HCT116 (cell line): ENCODE data around the gene EML1. TPM values are rescaled to one million over a fixed set of nuclear protein-coding genes. Genes with fewer than 3 reads are reported as not detected.

ENCODE experiments used
- ATAC-seq: fragments of 200-7000 bp; cut with Tn5 transposase; 2 replicates; pipeline ENCODE4 v1.9.1; 2020; ENCODE audit warnings: mild to moderate bottlenecking, moderate library complexity
- BruUV-seq: library from RNA; stranded (reverse); fragments of 400-500 nt; replicated peaks from 2 replicates; lab custom pipeline; 2021; lab: Mats Ljungman, UMichigan
- CTCF ChIA-PET: fragments of 300-600 bp; sonication (Branson Sonifier 250); formaldehyde crosslinking; loops from one replicate; lab custom pipeline; 2021; ENCODE audit warnings: antibody characterized with exemption; lab: Charles Lee
- POLR2A ChIA-PET: fragments of 300-600, 350-600 bp; sonication (Branson Sonifier 250); formaldehyde crosslinking; loops from one replicate; lab custom pipeline; 2021; ENCODE audit warnings: antibody characterized with exemption; lab: Charles Lee
- RAD21 ChIA-PET, 2 experiments: fragments of 300-600 bp; sonication (Branson Sonifier 250); formaldehyde crosslinking; loops; one replicate each; lab custom pipeline; 2023; ENCODE audit warnings: low total read pairs in 2 of 2; ENCODE audit not compliant: uncharacterized antibody in 2 of 2, unreplicated experiment in 2 of 2, low non-redundant PET in 1 of 2; lab: Charles Lee
- DNase-seq: peaks from one replicate; pipeline ENCODE4 v3.0.0-alpha.2; 2010; ENCODE audit warnings: low read depth, low spot score
- H2AFZ ChIP-seq: fragments of 200-600 bp; shearing (Covaris generic), sonication (generic); 2 replicates; pipeline ENCODE4 v1.6.1; 2017; ENCODE audit warnings: low read depth, mixed run types, mixed read lengths, antibody characterized with exemption, low read length; ENCODE audit not compliant: poor library complexity, severe bottlenecking
- H3K27ac ChIP-seq: 2 replicates; pipeline ENCODE4 v1.5.1; 2012; ENCODE audit warnings: low read depth, low read length
- H3K27me3 ChIP-seq: fragments of 200-600 bp; sonication (generic); 2 replicates; pipeline ENCODE4 v1.6.1; 2016; ENCODE audit warnings: mixed run types, low read length, mixed read lengths; ENCODE audit not compliant: insufficient read depth
- H3K36me3 ChIP-seq, 2 experiments: fragments of 200-500 bp in 1 of 2; fragments of 200-600 bp in 1 of 2; sonication (Bioruptor generic) in 1 of 2; sonication (generic) in 1 of 2; 2 replicates each; pipeline versions ENCODE4 v1.5.1 to v1.6.1; 2014 to 2016; ENCODE audit warnings: low read length in 2 of 2, inconsistent platforms in 1 of 2, mixed read lengths in 1 of 2, mixed run types in 1 of 2; ENCODE audit not compliant: insufficient read depth in 2 of 2, control insufficient read depth in 1 of 2
- H3K4me1 ChIP-seq, 2 experiments: fragments of 200-600 bp in 1 of 2; sonication (generic) in 1 of 2; 2 replicates each; pipeline versions ENCODE4 v1.5.1 to v1.6.1; 2012 to 2017; ENCODE audit warnings: low read length in 2 of 2, inconsistent platforms in 1 of 2, mild to moderate bottlenecking in 1 of 2, mixed read lengths in 1 of 2, mixed run types in 1 of 2, moderate library complexity in 1 of 2; ENCODE audit not compliant: insufficient read depth in 2 of 2, control insufficient read depth in 1 of 2
- H3K4me2 ChIP-seq: fragments of 200-600 bp; sonication (generic); 2 replicates; pipeline ENCODE4 v1.6.1; 2017; ENCODE audit warnings: mixed run types, low read length, mixed read lengths
- H3K4me3 ChIP-seq, 2 experiments: fragments of 200-600 bp in 1 of 2; sonication (generic) in 1 of 2; replicated peaks in 1 of 2; 2 replicates each; pipeline ENCODE4 v1.5.1; 2011 to 2016; ENCODE audit warnings: low read length in 2 of 2, control low read depth in 1 of 2, low read depth in 1 of 2, mild to moderate bottlenecking in 1 of 2, mixed read lengths in 1 of 2, mixed run types in 1 of 2
- H3K79me2 ChIP-seq: fragments of 200-600 bp; sonication (generic); 2 replicates; pipeline ENCODE4 v1.6.1; 2017; ENCODE audit warnings: mild to moderate bottlenecking, mixed run types, low read length, moderate library complexity, mixed read lengths; ENCODE audit not compliant: insufficient read depth
- H3K9ac ChIP-seq: fragments of 200-600 bp; sonication (generic); 2 replicates; pipeline ENCODE4 v1.6.1; 2016; ENCODE audit warnings: low read length, mixed read lengths
- H3K9me2 ChIP-seq: fragments of 200-600 bp; sonication (generic), shearing (Covaris generic); 2 replicates; pipeline ENCODE4 v1.6.1; 2017; ENCODE audit warnings: mixed run types, mild to moderate bottlenecking, moderate library complexity; ENCODE audit not compliant: insufficient read depth
- H3K9me3 ChIP-seq, 2 experiments: fragments of 200-500 bp in 1 of 2; fragments of 200-600 bp in 1 of 2; sonication (Bioruptor generic) in 1 of 2; sonication (generic) in 1 of 2; 2 replicates each; pipeline ENCODE4 v1.6.1; 2014 to 2017; ENCODE audit warnings: low read length in 2 of 2, mixed read lengths in 2 of 2, inconsistent platforms in 1 of 2, low read depth in 1 of 2, mild to moderate bottlenecking in 1 of 2, mixed run types in 1 of 2, moderate library complexity in 1 of 2; ENCODE audit not compliant: control insufficient read depth in 1 of 2, insufficient read depth in 1 of 2
- H4K20me1 ChIP-seq: fragments of 200-600 bp; sonication (generic), shearing (Covaris generic); 2 replicates; pipeline ENCODE4 v1.6.1; 2017; ENCODE audit warnings: mixed run types, mild to moderate bottlenecking, moderate library complexity; ENCODE audit not compliant: insufficient read depth
- CBX3 ChIP-seq: IDR thresholded peaks from 2 replicates; pipeline ENCODE4 v1.6.1; 2012; ENCODE audit warnings: low read depth
- CEBPB ChIP-seq: IDR thresholded peaks from 2 replicates; pipeline ENCODE4 v1.6.1; 2012; ENCODE audit warnings: low read depth
- EGR1 ChIP-seq: IDR thresholded peaks from 2 replicates; pipeline ENCODE4 v1.6.1; 2012; ENCODE audit warnings: low read depth
- ELF1 ChIP-seq: IDR thresholded peaks from 2 replicates; pipeline ENCODE4 v1.6.1; 2012; ENCODE audit warnings: low read depth, borderline replicate concordance
- EZH2 ChIP-seq: fragments of 200-600 bp; sonication (generic); IDR thresholded peaks from 2 replicates; pipeline ENCODE4 v1.6.1; 2017; ENCODE audit warnings: antibody characterized with exemption, mixed run types
- FOSL1 ChIP-seq: IDR thresholded peaks from 2 replicates; pipeline ENCODE4 v1.6.1; 2012; ENCODE audit warnings: low read depth
- POLR2A ChIP-seq: IDR thresholded peaks from 2 replicates; pipeline ENCODE4 v1.7.0; 2011; ENCODE audit warnings: borderline replicate concordance; ENCODE audit not compliant: insufficient read depth, insufficient read length; ENCODE audit errors: extremely low read depth
- POLR2AphosphoS5 ChIP-seq: IDR thresholded peaks from 2 replicates; pipeline ENCODE4 v1.6.1; 2011; ENCODE audit warnings: mild to moderate bottlenecking, low read depth, low read length, moderate library complexity
- RAD21 ChIP-seq: IDR thresholded peaks from 2 replicates; pipeline ENCODE4 v1.6.1; 2012; ENCODE audit warnings: low read depth, mild to moderate bottlenecking
- SP1 ChIP-seq: IDR thresholded peaks from 2 replicates; pipeline ENCODE4 v1.6.1; 2012; ENCODE audit warnings: low read depth
- SRF ChIP-seq: IDR thresholded peaks from 2 replicates; pipeline ENCODE4 v1.6.1; 2012; ENCODE audit warnings: low read depth
- ZNF274 ChIP-seq: fragments of 200-500 bp; sonication (Bioruptor generic); IDR thresholded peaks from 2 replicates; pipeline ENCODE4 v1.6.1; 2014; ENCODE audit warnings: mild to moderate bottlenecking, low read depth, low read length, inconsistent platforms
- intact Hi-C: fragments of 100-400 bp; cut with micrococcal nuclease; formaldehyde crosslinking; loops from 2 replicates; pipeline ENCODE4 v1.10.0; 2022
- total RNA-seq: library from RNA; stranded (reverse); gene quantifications from one replicate; pipeline ENCODE4 v1.2.1, GENCODE V29; 2021; ENCODE audit not compliant: unreplicated experiment
- TF ChIP-seq, protein P1 (sequence below): IDR thresholded peaks from 2 replicates; pipeline ENCODE4 v1.6.1; 2012
- TF ChIP-seq, protein P2 (sequence below): IDR thresholded peaks from 2 replicates; pipeline ENCODE4 v1.6.1; 2012
- TF ChIP-seq, protein P3 (sequence below): IDR thresholded peaks from 2 replicates; pipeline ENCODE4 v1.6.1; 2011; ENCODE audit warnings: mild to moderate bottlenecking, low read length, moderate library complexity; ENCODE audit not compliant: insufficient replicate concordance; ENCODE audit errors: extremely low read depth

EML1 gene
- total RNA-seq, 1 experiment from 2014 or later: 7.4 TPM

DNA sequence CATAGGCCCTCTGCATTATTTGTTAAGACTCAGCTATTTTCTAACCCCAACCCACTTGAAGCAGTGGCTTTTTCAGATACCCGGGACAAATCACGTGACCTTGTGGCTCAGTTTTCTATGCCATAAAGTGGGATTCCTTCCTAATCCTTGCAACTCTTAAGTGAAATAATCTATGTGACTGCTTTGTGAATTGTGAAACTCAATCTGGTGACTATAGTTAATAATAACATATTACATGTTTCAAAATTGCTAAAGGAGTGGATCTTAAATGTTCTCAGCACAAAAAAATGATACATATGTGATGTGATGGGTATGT is 17.3 kb downstream of the EML1 start:
- H2AFZ ChIP-seq: no peak overlapping the region
- ChIA-PET POLR2A (no interaction called here), RAD21 (no interaction called here), CTCF (no interaction called here)
- TF ChIP-seq CEBPB: no peak
- TF ChIP-seq CBX3: no peak
- no peak for TF ChIP-seq POLR2A
- TF ChIP-seq EZH2: no peak
- TF ChIP-seq SRF: no peak
- TF ChIP-seq FOSL1: no peak
- TF ChIP-seq, protein P1, sequence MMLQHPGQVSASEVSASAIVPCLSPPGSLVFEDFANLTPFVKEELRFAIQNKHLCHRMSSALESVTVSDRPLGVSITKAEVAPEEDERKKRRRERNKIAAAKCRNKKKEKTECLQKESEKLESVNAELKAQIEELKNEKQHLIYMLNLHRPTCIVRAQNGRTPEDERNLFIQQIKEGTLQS: no peak
- no peak for TF ChIP-seq SP1
- TF ChIP-seq, protein P2, sequence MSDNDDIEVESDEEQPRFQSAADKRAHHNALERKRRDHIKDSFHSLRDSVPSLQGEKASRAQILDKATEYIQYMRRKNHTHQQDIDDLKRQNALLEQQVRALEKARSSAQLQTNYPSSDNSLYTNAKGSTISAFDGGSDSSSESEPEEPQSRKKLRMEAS: no peak
- no peak for TF ChIP-seq ELF1
- TF ChIP-seq RAD21: no peak
- no peak for TF ChIP-seq ZNF274
- TF ChIP-seq EGR1: no peak
- TF ChIP-seq, protein P3, sequence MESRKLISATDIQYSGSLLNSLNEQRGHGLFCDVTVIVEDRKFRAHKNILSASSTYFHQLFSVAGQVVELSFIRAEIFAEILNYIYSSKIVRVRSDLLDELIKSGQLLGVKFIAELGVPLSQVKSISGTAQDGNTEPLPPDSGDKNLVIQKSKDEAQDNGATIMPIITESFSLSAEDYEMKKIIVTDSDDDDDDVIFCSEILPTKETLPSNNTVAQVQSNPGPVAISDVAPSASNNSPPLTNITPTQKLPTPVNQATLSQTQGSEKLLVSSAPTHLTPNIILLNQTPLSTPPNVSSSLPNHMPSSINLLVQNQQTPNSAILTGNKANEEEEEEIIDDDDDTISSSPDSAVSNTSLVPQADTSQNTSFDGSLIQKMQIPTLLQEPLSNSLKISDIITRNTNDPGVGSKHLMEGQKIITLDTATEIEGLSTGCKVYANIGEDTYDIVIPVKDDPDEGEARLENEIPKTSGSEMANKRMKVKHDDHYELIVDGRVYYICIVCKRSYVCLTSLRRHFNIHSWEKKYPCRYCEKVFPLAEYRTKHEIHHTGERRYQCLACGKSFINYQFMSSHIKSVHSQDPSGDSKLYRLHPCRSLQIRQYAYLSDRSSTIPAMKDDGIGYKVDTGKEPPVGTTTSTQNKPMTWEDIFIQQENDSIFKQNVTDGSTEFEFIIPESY: no peak
- TF ChIP-seq POLR2AphosphoS5: no peak
- no peak overlapping the region for H3K27ac ChIP-seq
- H3K9me2 ChIP-seq: no peaks in the 10 kb centered on the region
- ATAC-seq (no peak), DNase-seq (no peak)
- no peak overlapping the region for H3K4me3 ChIP-seq
- BruUV-seq: no TSS peak
- H3K79me2 ChIP-seq: no peaks in the 10 kb centered on the region
- H3K27me3 ChIP-seq: peaks cover 9% of the 10 kb centered on the region; the same call in 1 of the 2 replicates
- intact Hi-C loops: no loop called here
- H4K20me1 ChIP-seq: no peaks in the 10 kb centered on the region
- H3K9ac ChIP-seq: no peak overlapping the region
- no peaks in the 10 kb centered on the region for H3K9me3 ChIP-seq
- no peak overlapping the region for H3K4me2 ChIP-seq
- no peaks in the 10 kb centered on the region for H3K4me1 ChIP-seq
- H3K36me3 ChIP-seq: no peaks in the 10 kb centered on the region
